Right lobe of liver (tissue), 6 donors: ENCODE data around the gene TDRD10. TPM values are rescaled to one million over a fixed set of nuclear protein-coding genes. Genes with fewer than 3 reads are reported as not detected.

Experiments used
- ATAC-seq, 4 donors: fragments of 200-7000 bp; cut with Tn5 transposase; one replicate each; pipeline ENCODE4 v1.9.1; 2020; ENCODE audit warnings: mild to moderate bottlenecking in 4 of 4, moderate library complexity in 4 of 4
- DNase-seq, 3 donors: peaks; one replicate each; pipeline ENCODE4 v3.0.0-alpha.2; 2020
- H3K27ac ChIP-seq, 3 donors: fragments of 200-600 bp; one replicate each; pipeline ENCODE4 v1.8.0; 2022
- H3K27me3 ChIP-seq, 2 donors: fragments of 200-600 bp; one replicate each; pipeline ENCODE4 v1.8.0; 2022
- H3K36me3 ChIP-seq, 4 donors: fragments of 200-600 bp; sonication (generic) in 1 of 4; one replicate each; pipeline versions ENCODE4 v1.5.1 to v1.8.0; 2017 to 2022; ENCODE audit warnings: control low read depth in 1 of 4
- H3K4me1 ChIP-seq, 4 donors: fragments of 200-600 bp; sonication (generic) in 1 of 4; one replicate each; pipeline versions ENCODE4 v1.5.1 to v1.8.0; 2017 to 2022; ENCODE audit warnings: control low read depth in 1 of 4
- H3K4me3 ChIP-seq, 3 donors: fragments of 200-600 bp; one replicate each; pipeline ENCODE4 v1.8.0; 2022
- H3K9me3 ChIP-seq, 4 donors: fragments of 200-600 bp; sonication (generic) in 1 of 4; one replicate each; pipeline versions ENCODE4 v1.5.1 to v1.8.0; 2017 to 2022; ENCODE audit warnings: control low read depth in 1 of 4
- POLR2A ChIP-seq: fragments of 450-650 bp; IDR thresholded peaks from one replicate; pipeline ENCODE4 v1.6.1; 2017; ENCODE audit warnings: antibody characterized with exemption, mild to moderate bottlenecking
- WGBS: methylation state at CpG from one replicate; pipeline ENCODE4 v1.1.6; 2018; ENCODE audit warnings: low coverage, low lambda C conversion rate; ENCODE audit not compliant: insufficient coverage; ENCODE audit errors: missing lambda C conversion rate; 5-methylcytosine and 5-hydroxymethylcytosine counted together
- intact Hi-C, 2 donors: fragments of 100-400 bp; cut with DNase I; formaldehyde crosslinking; loops; one replicate each; pipeline versions ENCODE4 v1.11.2 to v1.14.1; 2022
- total RNA-seq, 6 experiments: library from RNA; depleted of rRNA in 2 of 6; stranded (reverse); fragments of >200 nt in 2 of 6; fragmentation: NEBNext Ultra II Directional in 3 of 6; extraction: Animal tissue kit (Norgen Biotek cat#: 25700) in 3 of 6; gene quantifications; one replicate each; pipeline versions ENCODE4 v1.1.0 to v1.2.4, GENCODE V29; 2016 to 2023
- TF ChIP-seq, protein P1 (sequence below), 4 donors: fragments of 200-600 bp in 3 of 4; fragments of 450-650 bp in 1 of 4; IDR thresholded peaks; one replicate each; pipeline versions ENCODE4 v1.5.1 to v1.8.0; 2016 to 2022; ENCODE audit warnings: antibody characterized with exemption in 4 of 4, mild to moderate bottlenecking in 2 of 4
- donor health status: DM: no; HTN: yes; CAD: no.
- donor health status: DM: no; HTN: no; CAD: no.
- donor health status: DM: no; HTN: no; CAD: no.
- donor health status: DM: no; HTN: yes; CAD: no.
- donor health status: DM: no; HTN: yes; CAD: no.

The TDRD10 gene
- total RNA-seq, 6 experiments from 2014 or later: 0.92 to 2.2 (median 1.4) TPM

DNA sequence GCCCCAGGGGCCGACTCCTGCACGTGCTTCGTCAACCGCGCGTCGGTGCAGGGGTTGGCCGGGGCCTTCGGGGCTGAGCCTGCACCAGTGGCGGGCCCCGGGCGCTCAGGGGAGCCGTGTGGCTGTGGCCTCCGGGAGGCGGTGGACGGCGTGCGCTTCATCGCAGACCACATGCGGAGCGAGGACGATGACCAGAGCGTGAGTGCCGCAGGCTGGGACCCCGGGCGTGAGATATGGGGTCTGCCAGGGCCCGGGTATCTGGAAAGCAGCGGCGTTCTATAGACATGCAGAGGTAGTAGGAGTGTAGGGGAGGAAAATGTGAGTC, 69.9 kb downstream of the TDRD10 start:
- no peak overlapping the region for H3K4me3 ChIP-seq
- H3K27me3 ChIP-seq: no peaks in the 10 kb centered on the region
- ATAC-seq: no peak
- H3K27ac ChIP-seq: no peak overlapping the region
- intact Hi-C loops: loop anchor here in 1 of 2 donors (10.0 kb wide), 1 partner anchor 323 kb away; no protein-coding TSS in a partner anchor
- H3K4me1 ChIP-seq: peaks cover 0 to 6% (median 0%) of the 10 kb centered on the region in 4 donors
- DNase-seq: no peak
- WGBS: 100% methylated on average over 2 of the region's 29 CpGs
- H3K9me3 ChIP-seq: no peaks in the 10 kb centered on the region
- no peaks in the 10 kb centered on the region for H3K36me3 ChIP-seq
- TF ChIP-seq, protein P1, sequence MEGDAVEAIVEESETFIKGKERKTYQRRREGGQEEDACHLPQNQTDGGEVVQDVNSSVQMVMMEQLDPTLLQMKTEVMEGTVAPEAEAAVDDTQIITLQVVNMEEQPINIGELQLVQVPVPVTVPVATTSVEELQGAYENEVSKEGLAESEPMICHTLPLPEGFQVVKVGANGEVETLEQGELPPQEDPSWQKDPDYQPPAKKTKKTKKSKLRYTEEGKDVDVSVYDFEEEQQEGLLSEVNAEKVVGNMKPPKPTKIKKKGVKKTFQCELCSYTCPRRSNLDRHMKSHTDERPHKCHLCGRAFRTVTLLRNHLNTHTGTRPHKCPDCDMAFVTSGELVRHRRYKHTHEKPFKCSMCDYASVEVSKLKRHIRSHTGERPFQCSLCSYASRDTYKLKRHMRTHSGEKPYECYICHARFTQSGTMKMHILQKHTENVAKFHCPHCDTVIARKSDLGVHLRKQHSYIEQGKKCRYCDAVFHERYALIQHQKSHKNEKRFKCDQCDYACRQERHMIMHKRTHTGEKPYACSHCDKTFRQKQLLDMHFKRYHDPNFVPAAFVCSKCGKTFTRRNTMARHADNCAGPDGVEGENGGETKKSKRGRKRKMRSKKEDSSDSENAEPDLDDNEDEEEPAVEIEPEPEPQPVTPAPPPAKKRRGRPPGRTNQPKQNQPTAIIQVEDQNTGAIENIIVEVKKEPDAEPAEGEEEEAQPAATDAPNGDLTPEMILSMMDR (IDR thresholded peaks at IDR 0.05): no peak
- no peak for TF ChIP-seq POLR2A

DNA sequence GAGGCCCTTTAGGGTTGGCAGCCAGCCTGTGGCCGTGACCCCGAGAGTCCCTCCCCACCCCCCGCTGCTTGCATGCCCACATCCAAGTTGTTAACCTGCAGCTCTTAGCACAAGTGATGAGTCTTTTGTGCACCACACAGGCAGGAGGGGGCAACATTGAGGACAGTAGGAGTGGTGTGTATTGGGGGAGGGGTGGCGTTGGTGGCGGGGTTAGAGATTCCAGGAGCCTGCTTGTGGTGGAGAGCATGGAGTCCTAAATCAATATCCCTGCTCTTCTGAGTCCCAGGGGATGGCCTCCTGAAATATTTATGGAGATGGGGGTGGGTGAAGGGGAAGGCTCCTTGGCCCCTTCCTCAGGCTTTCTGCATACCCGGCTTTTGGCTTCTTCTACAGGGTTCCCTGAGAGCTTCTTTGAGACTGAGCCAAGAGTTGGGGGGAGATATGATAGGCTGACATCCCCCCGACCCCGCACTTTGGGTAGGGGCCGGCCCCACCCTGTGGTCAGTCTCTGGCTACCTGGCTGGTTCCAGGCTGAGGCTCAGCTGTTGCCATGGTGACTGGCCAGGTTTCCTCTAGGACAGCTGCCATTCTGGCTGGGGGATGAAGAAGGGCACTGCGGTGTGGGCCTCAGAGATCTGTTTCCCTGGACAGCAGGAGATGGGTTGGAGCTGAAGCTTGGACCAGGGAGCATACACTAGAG, 70.6 kb downstream of the TDRD10 start:
- H3K4me3 ChIP-seq: no peak overlapping the region
- 40% methylated on average over 2 of the region's 10 CpGs for WGBS
- TF ChIP-seq POLR2A: no peak
- TF ChIP-seq, protein P1 (IDR thresholded peaks at IDR 0.05): no peak
- H3K4me1 ChIP-seq: peaks cover 0 to 4% (median 0%) of the 10 kb centered on the region in 4 donors
- no peaks in the 10 kb centered on the region for H3K9me3 ChIP-seq
- no peak overlapping the region for H3K27ac ChIP-seq
- no peaks in the 10 kb centered on the region for H3K27me3 ChIP-seq
- H3K36me3 ChIP-seq: no peaks in the 10 kb centered on the region
- no peak for DNase-seq
- intact Hi-C loops: loop anchor here in 1 of 2 donors (10.0 kb wide), 1 partner anchor 322 kb away; no protein-coding TSS in a partner anchor
- no peak for ATAC-seq

DNA sequence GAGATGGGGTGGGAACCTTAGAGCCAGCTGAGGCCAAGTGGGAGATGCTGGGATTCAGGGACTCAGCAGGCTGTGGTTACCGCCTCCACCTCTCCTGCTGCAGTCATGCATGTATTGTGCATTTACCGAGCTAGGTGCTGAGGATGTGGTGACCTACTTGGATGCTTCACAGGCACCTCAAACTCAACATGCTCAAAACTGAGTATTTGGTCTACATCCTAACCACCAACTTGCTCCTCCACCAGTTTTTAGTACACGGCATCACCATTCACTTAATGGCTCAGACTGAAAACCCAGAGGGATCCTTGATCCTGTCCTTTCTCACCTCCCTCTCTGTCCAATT, 71.1 kb downstream of the TDRD10 start:
- no peak for DNase-seq
- Histone ChIP-seq H3K36me3 (no peaks in the 10 kb centered on the region), H3K4me1 (no peaks in the 10 kb centered on the region), H3K9me3 (no peaks in the 10 kb centered on the region), H3K27me3 (no peaks in the 10 kb centered on the region), H3K4me3 (no peak overlapping the region), H3K27ac (no peak overlapping the region)
- no peak for TF ChIP-seq POLR2A
- TF ChIP-seq, protein P1 (IDR thresholded peaks at IDR 0.05): no peak
- WGBS: 80% methylated on average over 1 of the region's 3 CpGs
- intact Hi-C loops: loop anchor here in 1 of 2 donors (10.0 kb wide), 1 partner anchor 322 kb away; no protein-coding TSS in a partner anchor
- no peak for ATAC-seq

DNA sequence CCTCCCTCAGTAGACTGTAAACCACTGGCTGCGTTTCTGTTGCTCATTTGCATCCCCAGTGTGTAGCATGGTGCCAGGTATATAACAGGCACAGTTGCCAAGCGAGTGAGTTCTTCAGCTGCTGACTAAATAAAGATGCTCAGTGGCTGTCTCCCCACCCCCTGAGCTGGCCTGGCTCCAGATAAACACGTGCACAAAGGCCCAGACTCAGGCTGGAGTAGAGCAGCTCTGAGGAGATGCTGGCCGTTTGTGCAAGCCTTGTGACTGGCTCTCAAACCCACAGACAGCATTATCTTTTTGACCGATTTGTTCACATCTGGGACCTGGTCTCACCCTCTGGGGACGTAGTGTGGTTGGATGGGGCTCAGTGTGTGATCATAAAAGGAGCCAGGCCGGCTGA, 72.7 kb downstream of the TDRD10 start:
- WGBS: 9% methylated on average over 5 of the region's 7 CpGs
- DNase-seq (no peak), ATAC-seq (no peak)
- H3K4me1 ChIP-seq: no peaks in the 10 kb centered on the region
- no peaks in the 10 kb centered on the region for H3K27me3 ChIP-seq
- H3K36me3 ChIP-seq: peaks cover 0 to 8% (median 1%) of the 10 kb centered on the region in 4 donors
- no peak overlapping the region for H3K27ac ChIP-seq
- intact Hi-C loops: loop anchor here in 1 of 2 donors (10.0 kb wide), 1 partner anchor 320 kb away; no protein-coding TSS in a partner anchor
- H3K4me3 ChIP-seq: no peak overlapping the region
- no peak for TF ChIP-seq POLR2A
- TF ChIP-seq, protein P1 (IDR thresholded peaks at IDR 0.05): no peak
- H3K9me3 ChIP-seq: no peaks in the 10 kb centered on the region
